ENCODE results near the gene NFX1. TPM values are rescaled to one million over a fixed set of nuclear protein-coding genes. Genes with fewer than 3 reads are reported as not detected.

The NFX1 gene
- total RNA-seq, 6 experiments from 2014 or later = 22.6 to 29.2 (median 24.8) TPM

- peaks cover 0 to 8% (median 0%) of the 10 kb centered on the region in 4 donors for H3K4me1 ChIP-seq
- no peaks in the 10 kb centered on the region for H3K9me3 ChIP-seq
- WGBS (ENCODE audit: insufficient coverage, low coverage, low lambda C conversion rate, missing lambda C conversion rate) = 60% methylated on average over 9 of the region's 15 CpGs
- intact Hi-C loops (cut with DNase I) = no loop called here
- no peak overlapping the region for H3K27ac ChIP-seq
- peaks cover 3 to 14% (median 4%) of the 10 kb centered on the region in 4 donors for H3K36me3 ChIP-seq
- no peaks in the 10 kb centered on the region for H3K27me3 ChIP-seq
- TF ChIP-seq, protein P1, sequence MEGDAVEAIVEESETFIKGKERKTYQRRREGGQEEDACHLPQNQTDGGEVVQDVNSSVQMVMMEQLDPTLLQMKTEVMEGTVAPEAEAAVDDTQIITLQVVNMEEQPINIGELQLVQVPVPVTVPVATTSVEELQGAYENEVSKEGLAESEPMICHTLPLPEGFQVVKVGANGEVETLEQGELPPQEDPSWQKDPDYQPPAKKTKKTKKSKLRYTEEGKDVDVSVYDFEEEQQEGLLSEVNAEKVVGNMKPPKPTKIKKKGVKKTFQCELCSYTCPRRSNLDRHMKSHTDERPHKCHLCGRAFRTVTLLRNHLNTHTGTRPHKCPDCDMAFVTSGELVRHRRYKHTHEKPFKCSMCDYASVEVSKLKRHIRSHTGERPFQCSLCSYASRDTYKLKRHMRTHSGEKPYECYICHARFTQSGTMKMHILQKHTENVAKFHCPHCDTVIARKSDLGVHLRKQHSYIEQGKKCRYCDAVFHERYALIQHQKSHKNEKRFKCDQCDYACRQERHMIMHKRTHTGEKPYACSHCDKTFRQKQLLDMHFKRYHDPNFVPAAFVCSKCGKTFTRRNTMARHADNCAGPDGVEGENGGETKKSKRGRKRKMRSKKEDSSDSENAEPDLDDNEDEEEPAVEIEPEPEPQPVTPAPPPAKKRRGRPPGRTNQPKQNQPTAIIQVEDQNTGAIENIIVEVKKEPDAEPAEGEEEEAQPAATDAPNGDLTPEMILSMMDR (IDR thresholded peaks at IDR 0.05) = no peak
- no peak for TF ChIP-seq POLR2A (IDR thresholded peaks at IDR 0.05)
- DNase-seq = no peak
- H3K4me3 ChIP-seq = no peak overlapping the region
- peak; percentile 3 to 12 (median 4) for ATAC-seq
Measured at GRCh38 chr9:33375238-33375840, 85.0 kb downstream of the NFX1 start.

GRCh38 chr9:33375841-33376321, 85.6 kb downstream of the NFX1 start:
- no peak for DNase-seq
- no peak for ATAC-seq
- H3K4me3 ChIP-seq = no peak overlapping the region
- no peaks in the 10 kb centered on the region for H3K9me3 ChIP-seq
- no peaks in the 10 kb centered on the region for H3K27me3 ChIP-seq
- TF ChIP-seq, protein P1 (IDR thresholded peaks at IDR 0.05) = no peak
- no peak for TF ChIP-seq POLR2A (IDR thresholded peaks at IDR 0.05)
- peaks cover 0 to 8% (median 0%) of the 10 kb centered on the region in 4 donors for H3K4me1 ChIP-seq
- no peak overlapping the region for H3K27ac ChIP-seq
- peaks cover 0 to 9% (median 1%) of the 10 kb centered on the region in 4 donors for H3K36me3 ChIP-seq
- intact Hi-C loops (cut with DNase I) = no loop called here
- 72% methylated on average over 7 of the region's 7 CpGs for WGBS (ENCODE audit: insufficient coverage, low coverage, low lambda C conversion rate, missing lambda C conversion rate)

DNA sequence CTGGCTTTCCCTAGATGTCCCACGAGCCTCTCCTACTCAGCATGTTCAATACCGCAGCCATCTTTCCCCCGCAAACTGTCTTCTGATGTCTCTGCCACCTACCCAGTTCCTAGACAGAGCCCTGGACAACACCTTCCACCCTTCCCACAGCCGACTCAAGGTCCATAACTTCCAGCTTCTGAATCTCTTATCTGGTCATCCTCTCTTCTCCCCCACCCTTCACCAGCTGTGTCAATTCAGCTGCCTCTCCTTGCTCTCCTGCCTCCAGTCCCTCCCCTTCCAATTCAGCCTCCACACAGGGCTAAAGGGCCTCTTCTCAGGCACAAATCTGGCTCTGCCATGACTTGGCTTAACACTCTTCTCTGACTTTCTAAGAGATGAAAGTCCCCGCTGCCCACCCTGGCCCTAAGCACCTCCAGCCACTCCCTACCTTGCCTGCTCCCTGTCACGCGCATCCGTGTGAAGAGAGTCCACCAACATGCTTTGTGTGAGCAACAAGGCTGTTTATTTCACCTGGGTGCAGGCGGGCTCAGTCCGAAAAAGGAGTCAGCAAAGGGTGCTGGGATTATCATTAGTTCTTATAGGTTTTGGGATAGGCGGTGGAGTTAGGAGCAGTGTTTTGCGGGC, 86.9 kb downstream of the NFX1 start:
- H3K9me3 ChIP-seq = no peaks in the 10 kb centered on the region
- H3K36me3 ChIP-seq = no peaks in the 10 kb centered on the region
- no peak overlapping the region for H3K27ac ChIP-seq
- no peak for DNase-seq
- ATAC-seq = no peak
- no peaks in the 10 kb centered on the region for H3K27me3 ChIP-seq
- H3K4me3 ChIP-seq = no peak overlapping the region
- H3K4me1 ChIP-seq = peaks cover 0 to 8% (median 0%) of the 10 kb centered on the region in 4 donors
- intact Hi-C loops (cut with DNase I) = no loop called here
- TF ChIP-seq, protein P1 (IDR thresholded peaks at IDR 0.05) = no peak
- no peak for TF ChIP-seq POLR2A (IDR thresholded peaks at IDR 0.05)
- WGBS (ENCODE audit: insufficient coverage, low coverage, low lambda C conversion rate, missing lambda C conversion rate) = 92% methylated on average over 11 of the region's 12 CpGs

DNA sequence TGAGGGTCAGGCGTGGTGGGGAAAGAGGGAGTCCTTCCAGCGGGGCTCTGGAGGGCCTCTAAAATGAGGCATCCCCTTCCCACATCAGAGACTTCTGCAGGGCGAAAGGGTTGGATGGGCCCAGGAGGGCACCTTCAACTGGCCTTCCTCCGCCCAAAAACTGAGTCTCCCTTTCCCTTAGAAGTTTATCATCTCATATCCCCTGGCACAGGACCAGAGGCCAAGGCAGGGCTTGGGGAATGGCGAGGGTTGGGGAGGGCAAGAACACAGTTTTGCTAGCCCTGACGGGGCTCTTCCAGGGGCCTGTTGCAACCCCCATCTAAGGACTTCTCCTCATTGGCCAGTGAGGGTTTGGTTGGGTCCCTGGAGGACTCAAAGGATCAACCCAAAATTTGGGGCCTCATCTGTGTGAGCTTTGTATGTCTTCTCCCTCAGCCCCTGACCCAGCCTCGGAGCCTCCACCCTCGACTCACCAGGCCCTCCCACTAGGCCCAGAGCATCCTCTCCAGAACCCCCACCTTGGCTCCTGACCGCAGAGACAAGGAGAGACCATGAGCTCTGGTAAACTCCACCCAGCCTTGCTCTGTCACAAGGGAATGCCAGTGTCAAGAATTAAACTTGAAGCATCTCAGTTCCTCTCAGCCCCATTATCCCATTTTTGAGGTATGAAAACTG, 87.9 kb downstream of the NFX1 start:
- intact Hi-C loops (cut with DNase I) = no loop called here
- TF ChIP-seq, protein P1 (IDR thresholded peaks at IDR 0.05) = no peak
- no peak for TF ChIP-seq POLR2A (IDR thresholded peaks at IDR 0.05)
- H3K4me1 ChIP-seq = peaks cover 0 to 8% (median 0%) of the 10 kb centered on the region in 4 donors
- WGBS (ENCODE audit: insufficient coverage, low coverage, low lambda C conversion rate, missing lambda C conversion rate) = 92% methylated on average over 2 of the region's 9 CpGs
- H3K27ac ChIP-seq = no peak overlapping the region
- no peak for DNase-seq
- H3K36me3 ChIP-seq = no peaks in the 10 kb centered on the region
- ATAC-seq = no peak
- no peak overlapping the region for H3K4me3 ChIP-seq
- no peaks in the 10 kb centered on the region for H3K27me3 ChIP-seq
- no peaks in the 10 kb centered on the region for H3K9me3 ChIP-seq

All from right lobe of liver (tissue), 6 donors.